Endothelial cell of umbilical vein (primary cell): ENCODE measurements around the gene NTRK1. TPM values are rescaled to one million over a fixed set of nuclear protein-coding genes. Genes with fewer than 3 reads are reported as not detected.

Experiments
- BruUV-seq: library from RNA; stranded (reverse); fragments of 400-500 nt; replicated peaks from 2 replicates; lab custom pipeline; 2021; lab: Mats Ljungman, UMichigan
- CTCF ChIA-PET: fragments of 300-600, 350-600 bp; sonication (Branson Sonifier 250); formaldehyde crosslinking; loops from one replicate; lab custom pipeline; 2021; ENCODE audit warnings: antibody characterized with exemption, inconsistent platforms; lab: Charles Lee
- POLR2A ChIA-PET: fragments of 300-600, 350-600 bp; sonication (Branson Sonifier 250); formaldehyde crosslinking; loops from one replicate; lab custom pipeline; 2021; ENCODE audit warnings: antibody characterized with exemption, inconsistent platforms; lab: Charles Lee
- DNase-seq: peaks from one replicate; pipeline ENCODE4 v3.0.0-alpha.2; 2011; ENCODE audit warnings: low read depth, low spot score
- FAIRE-seq: peaks from 2 replicates; lab custom pipeline; 2011; peaks lifted over from hg19 to GRCh38; lab: Jason Lieb, UNC
- H2AFZ ChIP-seq: 2 replicates; pipeline ENCODE4 v1.6.0; 2012; ENCODE audit warnings: low read depth, low read length, control low read depth, inconsistent platforms
- H3K27ac ChIP-seq: 2 replicates; pipeline ENCODE4 v1.5.1; 2011; ENCODE audit warnings: low read depth, mild to moderate bottlenecking, control low read depth, low read length, moderate library complexity; ENCODE audit not compliant: insufficient read depth
- H3K27me3 ChIP-seq, 2 experiments: 2 replicates each; pipeline versions ENCODE4 v1.6.0 to v1.6.1; 2011; ENCODE audit warnings: low read length in 2 of 2, mixed read lengths in 1 of 2; ENCODE audit not compliant: control insufficient read depth in 2 of 2, insufficient read depth in 2 of 2
- H3K36me3 ChIP-seq, 2 experiments: 2 replicates in 1 of 2; 3 replicates in 1 of 2; pipeline ENCODE4 v1.5.1; 2011; ENCODE audit warnings: low read length in 2 of 2, mild to moderate bottlenecking in 1 of 2, moderate library complexity in 1 of 2; ENCODE audit not compliant: control insufficient read depth in 2 of 2, insufficient read depth in 2 of 2; ENCODE audit errors: extremely low read depth in 1 of 2
- H3K4me1 ChIP-seq: 3 replicates; pipeline ENCODE4 v1.5.1; 2011; ENCODE audit warnings: mild to moderate bottlenecking, low read length; ENCODE audit not compliant: control insufficient read depth, insufficient read depth; ENCODE audit errors: extremely low read depth
- H3K4me2 ChIP-seq: 2 replicates; pipeline ENCODE4 v1.6.1; 2011; ENCODE audit warnings: low read length, control low read depth, mixed read lengths; ENCODE audit not compliant: insufficient read depth
- H3K4me3 ChIP-seq, 3 experiments: fragments of 200-600 bp in 1 of 3; sonication (generic), shearing (Covaris generic) in 1 of 3; replicated peaks in 1 of 3; 2 replicates each; pipeline ENCODE4 v1.5.1; 2011 to 2016; ENCODE audit warnings: control low read depth in 3 of 3, low read length in 3 of 3, mild to moderate bottlenecking in 2 of 3, inconsistent platforms in 1 of 3, low read depth in 1 of 3, moderate library complexity in 1 of 3; ENCODE audit not compliant: insufficient read depth in 1 of 3
- H3K79me2 ChIP-seq: 2 replicates; pipeline ENCODE4 v1.6.0; 2012; ENCODE audit warnings: low read length, inconsistent platforms; ENCODE audit not compliant: control insufficient read depth, insufficient read depth
- H3K9ac ChIP-seq: replicated peaks from 2 replicates; pipeline ENCODE3; 2011; ENCODE audit warnings: low read length, control low read depth; ENCODE audit not compliant: insufficient read depth; ENCODE audit errors: extremely low read depth
- H3K9me1 ChIP-seq: replicated peaks from 3 replicates; pipeline ENCODE4 v1.6.0; 2011; ENCODE audit warnings: mild to moderate bottlenecking, low read length; ENCODE audit not compliant: control insufficient read depth, insufficient read depth; ENCODE audit errors: extremely low read depth
- H3K9me3 ChIP-seq: replicated peaks from 2 replicates; pipeline ENCODE4 v1.5.1; 2012; ENCODE audit warnings: low read length, inconsistent platforms; ENCODE audit not compliant: control insufficient read depth, insufficient read depth
- H4K20me1 ChIP-seq: replicated peaks from 2 replicates; pipeline ENCODE3; 2011; ENCODE audit warnings: mild to moderate bottlenecking, low read length; ENCODE audit not compliant: control insufficient read depth, insufficient read depth; ENCODE audit errors: extremely low read depth
- CTCF ChIP-seq, 2 donors: IDR thresholded peaks; 1 replicate in 1 of 2; 2 replicates in 1 of 2; pipeline ENCODE4 v1.5.1; 2011; ENCODE audit warnings: low read length in 2 of 2, mild to moderate bottlenecking in 2 of 2, moderate library complexity in 2 of 2, control low read depth in 1 of 2, inconsistent platforms in 1 of 2, low read depth in 1 of 2; ENCODE audit not compliant: insufficient read depth in 1 of 2; ENCODE audit errors: extremely low read depth in 1 of 2
- EZH2 ChIP-seq: IDR thresholded peaks from 2 replicates; pipeline ENCODE4 v1.6.1; 2012; ENCODE audit warnings: borderline replicate concordance, low read depth, mild to moderate bottlenecking, moderate library complexity, low read length, inconsistent platforms; ENCODE audit not compliant: severe bottlenecking
- FOS ChIP-seq: IDR thresholded peaks from 2 replicates; pipeline ENCODE4 v1.6.1; 2011; ENCODE audit warnings: mild to moderate bottlenecking, low read length, moderate library complexity, borderline replicate concordance; ENCODE audit not compliant: insufficient read depth
- GATA2 ChIP-seq: IDR thresholded peaks from 2 replicates; pipeline ENCODE4 v1.7.0; 2011; ENCODE audit warnings: low read depth, mild to moderate bottlenecking, moderate library complexity, mixed read lengths, low read length; ENCODE audit not compliant: insufficient read length, insufficient read depth
- JUN ChIP-seq: IDR thresholded peaks from 2 replicates; pipeline ENCODE4 v1.6.1; 2011; ENCODE audit warnings: borderline replicate concordance, low read depth; ENCODE audit not compliant: insufficient read length, insufficient read depth
- MYC ChIP-seq: IDR thresholded peaks from one replicate; pipeline ENCODE4 v1.6.1; 2011; ENCODE audit warnings: mild to moderate bottlenecking, low read depth, low read length
- POLR2AphosphoS5 ChIP-seq: IDR thresholded peaks from 2 replicates; pipeline ENCODE4 v1.6.1; 2012; ENCODE audit warnings: low read depth, mild to moderate bottlenecking, control low read depth, low read length, moderate library complexity; ENCODE audit not compliant: insufficient read depth
- dilution Hi-C: fragments of 300-500 bp; cut with MboI; formaldehyde crosslinking; loops from one replicate; pipeline ENCODE4 v1.15.0; 2019; ENCODE audit warnings: low sequenced_read_pairs; ENCODE audit not compliant: extremely low pct_ligation_motif_present
- intact Hi-C: fragments of 100-400 bp; cut with micrococcal nuclease; formaldehyde crosslinking; loops from one replicate; pipeline ENCODE4 v1.10.0; 2022
- polyA plus RNA-seq, 4 experiments: library from polyadenylated mRNA; depleted of rRNA in 3 of 4; stranded (reverse) in 3 of 4; unstranded in 1 of 4; fragments of >200 nt; gene quantifications; 2 replicates each; pipeline versions ENCODE4 v1.2.1 to v1.2.3, GENCODE V29; 2011 to 2012; ENCODE audit warnings: missing spikeins in 1 of 4
- total RNA-seq: library from RNA; stranded (reverse); gene quantifications from 2 replicates; pipeline ENCODE4 v1.2.3, GENCODE V29; 2021

Gene NTRK1
- total and polyA plus RNA-seq, 2 donors (not counting 3 experiments of a cell fraction or from before 2014, with no cell fraction given) = 0.07 TPM; not detected in 1

GRCh38 chr1:156813298-156813697 is 47.4 kb upstream of the NTRK1 start:
- H3K9ac ChIP-seq = no peak overlapping the region
- FAIRE-seq = peak; percentile 50

More at GRCh38 chr1:156813298-156813697, 47.4 kb upstream of the NTRK1 start:
- Histone ChIP-seq H3K36me3 (no peaks in the 10 kb centered on the region), H2AFZ (peak overlapping the region; percentile 78), H4K20me1 (no peaks in the 10 kb centered on the region), H3K27me3 (no peaks in the 10 kb centered on the region), H3K27ac (no peak overlapping the region), H3K4me1 (peaks cover 33% of the 10 kb centered on the region), H3K9me1 (no peaks in the 10 kb centered on the region), H3K4me3 (peak overlapping the region in 1 of 3 experiments; percentile 24), H3K4me2 (peak overlapping the region; percentile 41), H3K9me3 (no peaks in the 10 kb centered on the region), H3K79me2 (no peaks in the 10 kb centered on the region)
- intact Hi-C loops = no loop called here
- TF ChIP-seq GATA2 = no peak
- TF ChIP-seq MYC = no peak
- TF ChIP-seq JUN = no peak
- TF ChIP-seq FOS = no peak
- TF ChIP-seq POLR2AphosphoS5 = no peak
- no peak for TF ChIP-seq CTCF (IDR thresholded peaks at IDR 0.05; ENCODE audit: extremely low read depth in 1 of 2, insufficient read depth in 1 of 2, low read depth in 1 of 2, low read length in 2 of 2)
- no peak for TF ChIP-seq EZH2
- dilution Hi-C loops = no loop called here
- POLR2A ChIA-PET = no interaction called here
- DNase-seq = no peak
- CTCF ChIA-PET = interaction anchor here (0.9 to 5.0 kb wide), 12 partner anchors 11 to 115 kb away, joined by 4 to 67 read pairs (median 5); partner anchors contain the start of genes INSRR and NTRK1
- no TSS peak for BruUV-seq
